HEK293 (cell line): ENCODE data around the gene CACNA1F.

Source experiments
- GFI1B ChIP-seq: fragments of 450-650 bp; formaldehyde crosslinking; IDR thresholded peaks from 2 replicates; pipeline ENCODE4 v1.5.1; 2016; ENCODE audit warnings: missing biosample characterization, missing genetic modification characterization
- GLI2 ChIP-seq: fragments of 450-650 bp; formaldehyde crosslinking; IDR thresholded peaks from 2 replicates; pipeline ENCODE4; 2017; ENCODE audit warnings: missing biosample characterization, missing genetic modification characterization, low read depth, borderline replicate concordance
- HOXA7 ChIP-seq: sonication (generic); formaldehyde crosslinking; IDR thresholded peaks from 2 replicates; pipeline ENCODE4 v1.8.1; 2022; ENCODE audit warnings: missing genetic modification reagents, borderline replicate concordance
- KLF1 ChIP-seq: fragments of 450-650 bp; formaldehyde crosslinking; IDR thresholded peaks from 2 replicates; pipeline ENCODE4 v1.5.1; 2016; ENCODE audit warnings: missing biosample characterization, missing genetic modification characterization
- OSR2 ChIP-seq: fragments of 450-650 bp; formaldehyde crosslinking; IDR thresholded peaks from 2 replicates; pipeline ENCODE4 v1.5.1; 2016; ENCODE audit warnings: missing biosample characterization, missing genetic modification characterization
- PBX3 ChIP-seq: sonication (generic); formaldehyde crosslinking; IDR thresholded peaks from 2 replicates; pipeline ENCODE4 v1.8.1; 2022; ENCODE audit warnings: mild to moderate bottlenecking, moderate library complexity, missing genetic modification reagents
- SALL2 ChIP-seq: fragments of 450-650 bp; formaldehyde crosslinking; IDR thresholded peaks from 2 replicates; pipeline ENCODE4 v1.5.0; 2017; ENCODE audit warnings: missing biosample characterization, mild to moderate bottlenecking, missing genetic modification characterization, borderline replicate concordance
- TSHZ1 ChIP-seq: fragments of 450-650 bp; formaldehyde crosslinking; IDR thresholded peaks from 2 replicates; pipeline ENCODE4 v1.5.1; 2016; ENCODE audit warnings: missing biosample characterization, missing genetic modification characterization, borderline replicate concordance
- WT1 ChIP-seq: fragments of 450-650 bp; formaldehyde crosslinking; IDR thresholded peaks from 2 replicates; pipeline ENCODE4 v1.5.1; 2016; ENCODE audit warnings: missing biosample characterization, missing genetic modification characterization
- YY1 ChIP-seq: fragments of 450-650 bp; formaldehyde crosslinking; IDR thresholded peaks from 2 replicates; pipeline ENCODE4 v1.5.1; 2018; ENCODE audit warnings: missing biosample characterization, missing genetic modification characterization
- ZNF10 ChIP-seq: fragments of 450-650 bp; formaldehyde crosslinking; IDR thresholded peaks from 2 replicates; pipeline ENCODE4 v1.5.1; 2017; ENCODE audit warnings: missing biosample characterization, missing genetic modification characterization
- ZNF157 ChIP-seq: fragments of 450-650 bp; formaldehyde crosslinking; IDR thresholded peaks from 2 replicates; pipeline ENCODE4 v1.5.1; 2016; ENCODE audit warnings: missing biosample characterization, missing genetic modification characterization
- ZNF16 ChIP-seq: fragments of 450-650 bp; formaldehyde crosslinking; IDR thresholded peaks from 2 replicates; pipeline ENCODE4 v1.5.1; 2016; ENCODE audit warnings: low read depth, missing biosample characterization, missing genetic modification characterization
- ZNF214 ChIP-seq: fragments of 450-650 bp; formaldehyde crosslinking; IDR thresholded peaks from 2 replicates; pipeline ENCODE4 v1.5.1; 2017; ENCODE audit warnings: missing biosample characterization, mild to moderate bottlenecking, missing genetic modification characterization, borderline replicate concordance
- ZNF23 ChIP-seq: fragments of 450-650 bp; formaldehyde crosslinking; IDR thresholded peaks from 2 replicates; pipeline ENCODE4 v1.5.1; 2016; ENCODE audit warnings: missing biosample characterization, missing genetic modification characterization, borderline replicate concordance
- ZNF248 ChIP-seq: fragments of 450-650 bp; formaldehyde crosslinking; IDR thresholded peaks from 2 replicates; pipeline ENCODE4 v1.5.1; 2017; ENCODE audit warnings: missing biosample characterization, missing genetic modification characterization
- ZNF274 ChIP-seq, 2 experiments: fragments of 200-500 bp in 1 of 2; fragments of 450-650 bp in 1 of 2; sonication (Bioruptor generic) in 1 of 2; formaldehyde crosslinking in 1 of 2; IDR thresholded peaks; 2 replicates each; pipeline versions ENCODE4 v1.5.1 to v1.6.1; 2014 to 2016; ENCODE audit warnings: borderline replicate concordance in 1 of 2, inconsistent platforms in 1 of 2, low read length in 1 of 2, missing biosample characterization in 1 of 2, missing genetic modification characterization in 1 of 2
- ZNF341 ChIP-seq: fragments of 450-650 bp; formaldehyde crosslinking; IDR thresholded peaks from 2 replicates; pipeline ENCODE4; 2016; ENCODE audit warnings: low read depth, missing biosample characterization, missing genetic modification characterization
- ZNF362 ChIP-seq: fragments of 450-650 bp; formaldehyde crosslinking; IDR thresholded peaks from 2 replicates; pipeline ENCODE4 v1.5.1; 2016; ENCODE audit warnings: missing biosample characterization, missing genetic modification characterization
- ZNF37A ChIP-seq: fragments of 450-650 bp; IDR thresholded peaks from 2 replicates; pipeline ENCODE4 v1.5.1; 2018; ENCODE audit warnings: missing biosample characterization, missing genetic modification characterization
- ZNF488 ChIP-seq: fragments of 450-650 bp; formaldehyde crosslinking; IDR thresholded peaks from 2 replicates; pipeline ENCODE4 v1.5.1; 2016; ENCODE audit warnings: missing biosample characterization, missing genetic modification characterization
- ZNF501 ChIP-seq: fragments of 450-650 bp; formaldehyde crosslinking; IDR thresholded peaks from 2 replicates; pipeline ENCODE4 v1.5.1; 2016; ENCODE audit warnings: missing biosample characterization, missing genetic modification characterization
- ZNF514 ChIP-seq: fragments of 450-650 bp; formaldehyde crosslinking; IDR thresholded peaks from 2 replicates; pipeline ENCODE4 v1.5.1; 2016; ENCODE audit warnings: missing biosample characterization, missing genetic modification characterization
- ZNF529 ChIP-seq: fragments of 450-650 bp; formaldehyde crosslinking; IDR thresholded peaks from 2 replicates; pipeline ENCODE4 v1.5.1; 2017; ENCODE audit warnings: missing genetic modification characterization, missing biosample characterization; ENCODE audit not compliant: insufficient replicate concordance
- ZNF530 ChIP-seq: fragments of 450-650 bp; formaldehyde crosslinking; IDR thresholded peaks from 2 replicates; pipeline ENCODE4 v1.5.1; 2016; ENCODE audit warnings: low read depth, missing biosample characterization, missing genetic modification characterization
- ZNF549 ChIP-seq: fragments of 450-650 bp; IDR thresholded peaks from 2 replicates; pipeline ENCODE4 v1.5.1; 2018; ENCODE audit warnings: missing biosample characterization, missing genetic modification characterization, mild to moderate bottlenecking, inconsistent platforms, moderate library complexity
- ZNF560 ChIP-seq: fragments of 450-650 bp; formaldehyde crosslinking; IDR thresholded peaks from 2 replicates; pipeline ENCODE4 v1.5.1; 2017; ENCODE audit warnings: missing biosample characterization, missing genetic modification characterization, borderline replicate concordance
- ZNF701 ChIP-seq: fragments of 450-650 bp; formaldehyde crosslinking; IDR thresholded peaks from 2 replicates; pipeline ENCODE4 v1.5.1; 2016; ENCODE audit warnings: missing biosample characterization, missing genetic modification characterization
- ZNF837 ChIP-seq: fragments of 450-650 bp; formaldehyde crosslinking; IDR thresholded peaks from 2 replicates; pipeline ENCODE4 v1.5.1; 2016; ENCODE audit warnings: missing biosample characterization, missing genetic modification characterization
- ZSCAN23 ChIP-seq: fragments of 450-650 bp; formaldehyde crosslinking; IDR thresholded peaks from 2 replicates; pipeline ENCODE4 v1.5.1; 2016; ENCODE audit warnings: missing biosample characterization, missing genetic modification characterization
- ZSCAN30 ChIP-seq: fragments of 450-650 bp; IDR thresholded peaks from 2 replicates; pipeline ENCODE4 v1.5.1; 2018; ENCODE audit warnings: missing biosample characterization, mild to moderate bottlenecking, missing genetic modification characterization, moderate library complexity
- ZSCAN5A ChIP-seq: fragments of 450-650 bp; formaldehyde crosslinking; IDR thresholded peaks from 2 replicates; pipeline ENCODE4 v1.5.1; 2016; ENCODE audit warnings: missing biosample characterization, missing genetic modification characterization

Gene CACNA1F

GRCh38 chrX:49163555-49164419 is 69.4 kb downstream of the CACNA1F start (continued):
- TF ChIP-seq ZSCAN5A (tag by site-specific recombination) (no peak), ZNF362 (no peak), SALL2 (tag by site-specific recombination) (no peak), ZNF837 (no peak), ZNF274 (IDR thresholded peaks at IDR 0.05; ENCODE audit: low read length) (no peak), ZNF274 (tag by site-specific recombination; IDR thresholded peaks at IDR 0.05; ENCODE audit: borderline replicate concordance) (no peak), ZNF560 (tag by site-specific recombination) (no peak), ZNF549 (tag by site-specific recombination) (no peak), PBX3 (CRISPR knock-in tag) (peak; percentile 43; the same call in 1 of the 2 replicates), KLF1 (tag by site-specific recombination) (peak; percentile 73), ZNF701 (tag by site-specific recombination) (no peak), ZNF530 (tag by site-specific recombination) (no peak), ZNF10 (no peak), GLI2 (tag by site-specific recombination) (no peak), GFI1B (tag by site-specific recombination) (no peak), ZSCAN23 (tag by site-specific recombination) (no peak), ZNF514 (tag by site-specific recombination) (no peak), TSHZ1 (tag by site-specific recombination) (no peak), ZNF23 (tag by site-specific recombination) (no peak), ZNF16 (peak; percentile 59; the same call in 1 of the 2 replicates), ZSCAN30 (peak; percentile 62; the same call in 1 of the 2 replicates), YY1 (tag by site-specific recombination) (no peak), ZNF214 (tag by site-specific recombination) (no peak), OSR2 (no peak), ZNF37A (tag by site-specific recombination) (no peak), ZNF341 (tag by site-specific recombination) (no peak), ZNF488 (tag by site-specific recombination) (no peak), HOXA7 (CRISPR knock-in tag) (no peak), ZNF529 (tag by site-specific recombination) (no peak), ZNF248 (tag by site-specific recombination) (no peak), ZNF157 (no peak), ZNF501 (tag by site-specific recombination) (0 out of 2 replicates have a peak, but pooled peaks have one; percentile 67), WT1 (tag by site-specific recombination) (no peak)
